SW480 (cell line): ENCODE data around the gene IL21.
"Not testable (repeated sequence)": the region's sequence is repeated elsewhere in the genome, so short reads cannot be mapped to it uniquely, and the experiment has no call there.

ENCODE experiments used
- DNase-seq: peaks from one replicate; pipeline ENCODE4 v3.0.0-alpha.2; 2016; ENCODE audit warnings: low spot score

IL21 gene

DNA sequence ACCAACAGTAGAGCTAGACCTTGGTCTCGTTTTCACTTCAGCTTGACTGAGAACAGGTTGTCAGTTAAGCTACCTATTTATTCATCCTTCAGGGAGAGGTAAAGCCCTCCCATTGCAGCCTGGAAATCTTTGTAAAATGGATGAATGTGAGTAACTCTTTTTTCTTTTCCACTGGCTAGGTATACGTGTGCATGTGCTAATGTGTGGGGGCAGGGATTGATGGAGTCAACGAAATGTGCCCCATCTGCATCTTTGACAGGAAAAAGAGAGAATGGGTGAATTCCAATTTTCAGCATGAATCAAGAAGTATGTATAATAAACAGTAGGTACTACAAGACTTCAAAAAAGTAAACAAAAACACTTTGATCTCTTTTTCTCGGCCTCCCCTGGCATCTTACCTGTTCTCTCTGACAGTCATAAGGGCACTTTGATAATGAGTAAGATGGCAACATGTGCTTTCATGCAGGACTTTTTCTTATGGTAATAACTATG, at the start of gene IL21:
Gene IL21, minus strand, starts transcription at position 51 of the 492 bp plus-strand sequence. CDS start 55 bp downstream, outside the sequence.
- no peak for DNase-seq

DNA sequence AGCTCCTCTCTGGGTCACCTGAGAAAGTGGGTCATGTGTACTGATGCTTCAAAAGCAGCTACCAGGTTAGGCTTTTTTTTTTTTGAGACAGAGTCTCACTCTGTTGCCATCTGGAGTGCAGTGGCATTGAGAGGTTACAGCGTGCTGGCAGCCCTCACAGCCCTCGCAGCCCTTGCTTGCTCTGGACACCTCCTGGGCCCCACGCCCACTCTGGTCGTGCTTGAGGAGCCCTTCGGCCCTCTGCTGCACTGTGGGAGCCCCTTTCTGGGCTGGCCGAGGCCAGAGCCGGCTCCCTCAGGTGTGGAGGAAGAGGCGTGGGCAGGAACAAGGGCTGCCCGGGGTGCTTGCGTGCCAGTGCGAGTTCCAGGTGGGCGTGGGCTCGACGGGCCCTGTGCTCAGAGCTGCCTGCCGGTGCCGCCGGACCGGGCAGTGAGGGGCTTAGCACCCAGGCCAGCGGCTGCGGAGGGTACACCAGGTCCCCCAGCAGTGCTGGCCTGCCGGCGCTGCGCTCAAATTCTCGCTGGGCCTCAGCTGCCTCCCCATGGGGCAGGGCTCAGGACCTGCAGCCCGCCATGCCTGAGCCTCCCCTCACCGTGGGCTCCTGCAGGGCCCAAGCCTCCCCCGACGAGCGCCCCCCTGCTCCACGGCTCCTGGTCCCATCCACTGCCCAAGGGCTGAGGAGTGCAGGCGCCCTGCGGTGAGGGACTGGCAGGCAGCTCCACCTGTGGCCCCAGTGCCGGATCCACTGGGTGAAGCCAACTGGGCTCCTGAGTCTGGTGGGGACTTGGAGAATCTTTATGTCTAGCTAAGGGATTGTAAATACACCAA, 49.3 kb upstream of the IL21 start:
- no peak for DNase-seq

DNA sequence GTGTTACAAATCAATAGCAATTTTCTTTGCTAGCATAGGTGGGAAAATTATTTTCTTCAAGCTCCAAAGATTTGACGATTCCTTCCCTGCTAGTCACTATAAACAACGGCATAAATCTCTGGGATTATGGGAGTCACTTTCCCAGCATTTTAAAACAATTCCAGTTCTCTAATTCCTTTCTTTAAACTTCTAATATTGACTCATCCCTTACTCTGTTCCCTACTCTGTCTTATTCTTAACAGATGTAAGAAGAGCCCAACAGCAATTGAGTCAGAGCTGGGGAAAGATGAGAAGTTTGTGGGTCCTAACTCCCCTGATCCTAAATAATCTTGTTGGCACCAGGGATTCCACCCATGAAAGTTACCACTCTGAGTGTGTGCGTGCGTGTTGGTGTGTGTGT, 47.4 kb upstream of the IL21 start:
- DNase-seq = no peak

DNA sequence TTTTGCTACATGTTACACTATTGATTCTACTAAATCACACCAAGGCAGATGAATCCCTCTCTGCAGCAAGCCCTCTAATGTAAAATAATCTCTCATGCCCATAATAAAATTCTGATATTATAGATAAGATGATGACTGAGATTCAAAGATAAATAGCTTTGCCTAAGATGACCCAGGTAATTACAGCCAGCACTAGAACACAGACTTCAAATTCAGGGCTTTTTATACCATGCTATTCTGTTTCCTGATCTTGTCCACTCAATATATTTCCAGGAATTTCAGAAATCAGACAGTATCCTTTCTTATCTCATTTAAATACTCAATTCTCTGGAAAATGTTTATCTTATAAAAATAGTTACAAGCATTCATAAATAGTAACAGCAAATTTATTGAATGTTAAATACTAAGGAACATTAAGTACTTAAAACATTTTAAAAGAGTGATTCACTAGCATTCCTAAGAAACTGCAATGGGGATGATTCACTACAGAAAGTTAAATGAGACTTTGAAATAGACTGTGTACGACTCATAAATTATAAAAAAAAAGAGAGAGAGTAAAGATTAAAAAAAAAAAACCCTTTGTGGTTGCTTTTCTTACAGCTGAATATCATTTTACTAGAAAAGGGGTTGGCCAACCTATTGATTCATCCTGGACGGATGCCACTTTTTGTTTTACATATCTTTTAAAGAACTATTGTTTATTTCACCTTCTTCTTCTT, 45.8 kb upstream of the IL21 start:
- peak; percentile 18 for DNase-seq

DNA sequence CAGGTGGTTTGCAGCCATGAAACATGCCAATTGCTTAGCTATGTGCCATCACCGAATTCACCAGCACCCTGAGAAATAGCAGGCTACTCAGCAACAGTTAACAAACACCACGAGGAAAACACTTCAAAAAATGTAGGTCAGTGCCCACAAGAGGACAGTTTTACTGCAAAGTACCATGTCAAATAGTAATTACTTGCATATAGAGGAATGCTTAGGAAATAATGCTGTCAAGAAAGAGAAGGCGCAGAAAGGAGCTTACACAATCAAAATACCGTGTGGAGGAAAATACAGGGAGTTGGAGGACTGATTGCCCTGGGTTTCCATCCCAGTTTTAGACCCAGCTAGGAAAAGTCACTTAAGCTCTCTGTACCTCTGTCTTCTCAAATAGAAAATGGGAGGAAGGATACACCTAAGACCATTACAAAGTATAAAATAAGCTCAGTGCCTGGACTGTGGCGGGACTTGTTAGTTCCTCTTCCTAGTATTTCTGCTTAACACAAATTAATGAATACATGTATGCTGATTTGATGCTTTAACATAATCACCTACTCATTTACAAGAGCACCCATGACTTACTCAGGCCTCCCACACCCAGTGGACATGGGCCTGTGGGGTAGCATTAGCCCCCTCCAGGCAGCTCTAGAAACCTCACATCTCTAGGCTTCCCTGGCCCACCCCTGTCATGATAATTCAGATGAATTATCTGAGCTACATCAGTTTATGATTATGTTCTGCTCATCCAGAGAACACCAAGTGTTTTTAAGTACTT, 44.5 kb upstream of the IL21 start:
- no peak for DNase-seq

DNA sequence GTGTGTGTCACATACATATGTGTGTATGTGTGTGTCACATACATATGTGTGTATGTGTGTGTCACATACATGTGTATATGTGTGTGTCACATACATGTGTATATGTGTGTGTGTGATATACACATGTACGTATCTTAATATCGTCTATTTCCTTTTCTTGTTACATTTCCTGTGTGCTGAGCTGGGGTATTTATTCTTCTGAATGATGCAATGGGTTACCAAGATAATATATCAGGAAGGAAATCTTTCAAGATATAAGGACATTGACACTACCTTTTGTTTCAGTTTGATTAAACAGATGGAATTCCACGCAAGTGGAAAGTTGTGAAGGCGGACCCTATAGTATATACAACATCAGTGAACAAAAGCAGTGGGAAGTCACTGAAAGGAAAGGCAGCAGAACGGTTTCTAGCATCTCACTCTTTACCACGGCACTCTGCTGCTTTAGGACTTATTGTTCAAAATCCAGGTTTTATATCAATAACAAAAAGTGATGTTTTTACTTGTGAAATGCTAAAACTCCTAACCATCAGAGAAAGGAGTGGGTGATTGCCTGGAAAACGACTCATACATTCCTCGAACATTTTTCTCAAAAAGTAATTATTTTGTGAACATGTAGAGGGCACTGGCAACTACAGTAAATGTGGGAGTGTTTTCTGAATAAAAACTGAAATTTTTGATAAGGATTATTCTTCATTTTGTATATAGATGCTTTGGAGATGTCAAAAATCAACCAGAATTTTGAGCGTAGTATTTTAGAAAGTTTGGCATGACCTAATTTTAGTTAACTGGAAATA, 43.1 kb upstream of the IL21 start:
- no peak for DNase-seq

DNA sequence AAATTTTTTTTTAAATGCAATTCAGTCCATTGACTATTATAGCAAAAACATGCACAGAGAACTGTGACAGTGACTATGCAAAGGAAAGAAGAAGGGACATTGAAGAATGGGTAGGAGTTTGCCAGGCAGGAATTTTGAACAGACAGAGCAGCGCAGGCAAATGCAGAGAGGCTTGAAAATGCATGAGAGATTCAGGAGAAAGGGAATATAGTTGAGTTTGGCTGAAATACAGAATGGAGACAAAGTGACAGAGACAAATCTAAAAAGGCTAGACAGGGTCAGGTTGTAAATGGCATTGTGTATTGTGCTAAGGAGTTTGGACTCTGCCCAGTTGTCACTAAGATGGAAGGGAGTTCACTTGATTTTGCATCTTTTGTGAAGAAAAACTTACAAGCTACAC, 42.4 kb upstream of the IL21 start:
- DNase-seq = no peak

DNA sequence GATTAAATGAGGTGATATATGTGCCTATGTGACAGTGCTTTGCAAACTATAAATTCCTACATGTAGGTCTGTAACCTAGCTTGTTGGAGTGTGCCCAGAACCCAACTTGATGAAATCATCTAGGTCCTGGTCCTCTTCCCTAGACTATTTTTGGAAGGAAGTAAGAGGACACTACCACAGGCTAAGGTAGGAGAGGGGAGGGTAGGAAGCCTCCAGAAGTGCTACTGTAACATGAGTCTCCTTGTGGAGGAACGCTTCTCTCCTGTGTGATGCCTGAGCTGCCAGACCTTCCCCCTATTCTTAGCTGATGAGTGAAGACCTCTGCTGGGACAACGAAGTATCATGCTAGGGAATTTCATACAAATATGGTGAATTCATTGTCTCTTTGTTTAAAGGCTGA, 41.8 kb upstream of the IL21 start:
- DNase-seq = no peak

DNA sequence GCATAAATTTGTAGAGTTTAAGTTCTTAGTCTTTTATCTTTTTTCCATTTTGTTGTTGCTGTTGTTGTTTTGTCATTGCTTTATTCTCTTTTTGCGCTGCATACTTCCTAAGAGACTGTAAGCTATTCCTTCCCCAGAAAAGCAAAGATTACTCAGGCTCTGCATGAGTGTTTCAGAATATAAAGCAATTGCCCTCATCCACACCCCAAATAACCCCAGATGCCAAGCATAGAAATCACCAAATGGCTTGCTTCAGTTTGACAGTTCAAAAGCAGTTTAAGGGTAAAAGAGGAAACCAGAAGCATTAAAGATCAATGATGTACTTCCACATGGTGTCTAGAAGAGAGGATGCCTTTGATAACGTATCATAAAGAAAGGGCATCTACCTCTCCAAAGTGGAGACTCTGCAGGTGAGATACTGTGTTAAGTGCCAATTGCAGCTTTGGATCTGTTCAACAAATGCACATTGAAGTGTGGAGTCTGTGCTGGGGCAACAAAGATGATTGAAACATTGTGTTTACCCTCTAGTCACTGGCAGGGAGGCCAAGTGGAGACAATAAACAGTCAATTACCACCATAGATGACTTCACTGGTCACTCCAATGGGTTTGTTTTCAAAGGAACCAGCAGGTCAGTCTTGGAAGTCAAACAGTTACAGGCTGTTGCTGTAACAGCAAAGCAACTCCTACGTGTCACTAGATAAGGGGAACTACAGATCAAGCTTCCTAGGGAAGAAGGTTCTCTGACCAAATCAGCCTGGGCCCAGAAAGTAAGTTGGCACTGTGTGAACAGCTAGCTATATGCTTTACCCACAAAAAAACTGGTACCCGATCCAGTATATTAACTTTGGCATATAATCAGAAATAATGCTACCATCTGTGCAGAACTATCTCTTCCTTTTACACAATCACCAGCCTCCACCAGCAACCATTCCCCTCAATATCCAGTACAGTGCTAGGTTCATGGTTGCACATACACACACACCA, 40.6 kb upstream of the IL21 start:
- DNase-seq = no peak

DNA sequence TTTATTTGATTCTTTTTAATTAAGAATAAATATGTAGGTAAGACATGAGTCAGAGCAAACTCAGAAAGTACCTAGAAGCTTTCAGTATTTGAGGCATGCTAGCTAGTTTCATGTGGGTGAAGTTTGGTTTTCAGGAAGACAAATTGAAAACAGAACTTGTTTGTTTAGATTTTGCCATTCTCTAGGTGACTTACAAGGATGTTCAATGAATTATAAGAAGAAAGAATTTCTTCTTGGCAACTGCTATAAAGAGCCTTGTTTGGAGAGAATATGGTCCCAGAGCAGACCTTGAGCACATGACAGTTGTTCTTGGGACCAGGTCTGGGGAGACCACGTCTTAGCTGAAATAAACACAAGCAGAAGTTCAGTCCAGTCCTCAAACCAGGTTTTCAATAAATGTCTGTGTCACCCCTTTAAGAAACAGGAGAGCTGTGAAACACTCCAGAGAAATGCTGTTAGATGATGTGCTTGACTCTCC, 38.0 kb upstream of the IL21 start:
- no peak for DNase-seq

DNA sequence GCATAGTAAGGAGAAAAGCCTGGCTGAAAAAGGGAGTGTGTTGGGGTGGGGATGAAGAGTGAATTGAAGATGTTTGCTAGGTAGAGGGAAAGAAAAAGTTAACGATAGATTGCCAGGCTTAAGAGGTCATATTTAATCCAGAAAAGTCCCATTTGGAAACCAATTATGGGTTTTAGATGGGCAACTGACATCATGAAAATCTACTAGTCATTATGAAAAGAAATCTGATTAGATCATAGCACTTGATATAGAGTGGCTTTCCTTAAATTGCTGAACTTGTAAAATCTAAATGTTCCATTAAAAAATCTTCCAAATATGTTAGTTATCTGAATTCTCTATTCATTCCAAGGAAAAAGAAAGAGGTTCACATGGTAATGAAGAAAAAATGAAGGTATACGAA, 37.5 kb upstream of the IL21 start:
- DNase-seq = no peak

DNA sequence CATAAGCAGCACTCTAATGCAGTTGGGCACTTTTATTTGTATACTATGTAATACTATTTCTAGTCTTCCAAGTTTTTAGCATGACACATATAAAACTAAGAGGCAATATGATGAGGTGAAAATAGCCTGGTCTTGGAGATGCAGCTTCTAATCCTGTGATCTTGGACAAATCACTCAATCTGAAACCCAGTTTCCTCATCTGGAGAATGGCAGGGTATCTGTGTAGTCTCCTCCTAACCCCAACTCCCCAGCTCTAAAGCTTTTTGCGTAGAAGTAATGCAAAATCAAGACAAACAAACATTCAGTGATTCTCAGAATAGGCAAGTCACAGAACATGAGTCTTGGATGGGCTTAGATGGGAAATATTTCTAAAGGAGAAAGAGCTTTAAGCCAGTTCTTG, 36.7 kb upstream of the IL21 start:
- DNase-seq = no peak

DNA sequence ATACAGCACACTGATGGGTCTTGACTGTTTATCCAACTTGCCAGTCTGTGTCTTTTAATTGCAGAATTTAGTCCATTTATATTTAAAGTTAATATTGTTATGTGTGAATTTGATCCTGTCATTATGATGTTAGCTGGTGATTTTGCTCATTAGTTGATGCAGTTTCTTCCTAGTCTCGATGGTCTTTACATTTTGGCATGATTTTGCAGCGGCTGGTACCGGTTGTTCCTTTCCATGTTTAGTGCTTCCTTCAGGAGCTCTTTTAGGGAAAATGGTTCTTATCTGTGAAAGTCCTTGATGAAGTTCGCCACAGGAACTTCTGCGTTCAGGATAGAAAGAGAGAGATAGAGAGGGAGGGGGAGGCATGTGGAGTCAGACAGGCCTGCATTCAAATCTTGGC, 35.7 kb upstream of the IL21 start:
- DNase-seq = not testable (repeated sequence)

DNA sequence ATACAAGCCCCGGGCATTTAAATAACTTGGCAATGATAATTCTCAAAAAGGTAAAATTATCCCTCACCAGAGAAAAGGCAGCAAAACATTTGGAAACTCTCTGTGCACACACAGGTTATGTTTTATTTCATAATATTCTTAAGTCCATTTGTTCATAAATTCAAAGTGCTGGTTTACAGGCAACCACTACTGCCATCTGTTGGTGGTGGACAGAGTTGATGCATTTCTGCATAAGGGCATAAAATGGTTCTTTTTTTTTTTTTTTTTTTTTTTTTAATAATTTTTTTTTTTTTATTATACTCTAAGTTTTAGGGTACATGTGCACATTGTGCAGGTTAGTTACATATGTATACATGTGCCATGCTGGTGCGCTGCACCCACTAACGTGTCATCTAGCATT, 31.5 kb upstream of the IL21 start:
- peak; percentile 16 for DNase-seq

DNA sequence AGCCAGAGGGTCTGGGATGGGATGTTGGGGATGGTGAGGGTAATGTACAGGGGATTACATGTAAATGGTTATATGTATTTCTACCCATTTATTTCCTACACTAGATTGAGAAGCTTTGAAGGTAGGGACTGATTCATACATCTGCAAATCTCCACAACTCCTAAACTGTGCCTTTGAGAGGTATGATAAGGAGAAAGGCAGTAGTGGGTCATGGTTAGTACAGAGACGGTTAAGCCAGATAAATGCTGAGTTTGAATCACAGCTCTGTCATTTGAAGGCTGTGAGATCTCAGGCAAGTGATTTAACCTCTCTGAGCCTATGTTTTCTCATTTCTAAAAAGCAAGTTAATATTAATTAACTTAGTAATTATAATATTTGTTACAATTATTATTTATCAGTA, 29.3 kb upstream of the IL21 start:
- DNase-seq = no peak

DNA sequence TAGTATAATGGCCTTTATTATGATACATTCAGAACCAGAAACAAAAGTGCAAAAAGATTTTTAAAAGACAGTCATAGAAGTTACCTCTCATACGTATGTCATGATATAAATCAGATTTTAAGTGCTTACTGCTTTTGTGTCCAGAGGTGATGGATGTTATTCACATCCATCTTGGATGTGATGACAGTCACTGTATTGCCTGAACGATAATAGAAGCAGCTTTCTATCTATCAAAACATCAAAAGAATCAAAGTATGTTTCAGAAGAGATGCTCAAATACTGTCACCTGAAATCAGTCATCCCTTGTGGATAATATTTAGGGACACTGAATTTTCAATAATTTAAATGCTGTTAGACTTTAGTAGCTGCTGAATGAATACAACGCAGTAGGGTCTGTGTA, 26.8 kb upstream of the IL21 start:
- no peak for DNase-seq

DNA sequence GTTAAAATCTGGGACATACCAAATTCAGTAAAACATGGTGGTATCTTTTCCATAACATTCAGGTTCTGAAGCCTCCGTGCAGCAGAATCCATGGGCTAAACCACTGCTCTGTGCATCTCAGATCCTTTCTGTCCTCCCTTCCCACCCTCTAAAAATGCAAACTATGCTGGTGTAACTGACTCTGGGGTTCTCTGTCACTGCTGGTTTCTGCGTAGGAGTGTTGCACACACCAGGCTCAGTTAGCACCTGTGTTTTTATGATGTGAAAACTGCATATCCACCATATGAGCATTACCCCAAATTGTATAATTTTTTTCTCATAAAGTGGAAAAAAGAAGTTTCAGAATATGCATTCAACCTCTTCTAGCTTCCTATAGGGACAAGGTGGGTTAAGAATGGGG, 22.4 kb upstream of the IL21 start:
- no peak for DNase-seq

DNA sequence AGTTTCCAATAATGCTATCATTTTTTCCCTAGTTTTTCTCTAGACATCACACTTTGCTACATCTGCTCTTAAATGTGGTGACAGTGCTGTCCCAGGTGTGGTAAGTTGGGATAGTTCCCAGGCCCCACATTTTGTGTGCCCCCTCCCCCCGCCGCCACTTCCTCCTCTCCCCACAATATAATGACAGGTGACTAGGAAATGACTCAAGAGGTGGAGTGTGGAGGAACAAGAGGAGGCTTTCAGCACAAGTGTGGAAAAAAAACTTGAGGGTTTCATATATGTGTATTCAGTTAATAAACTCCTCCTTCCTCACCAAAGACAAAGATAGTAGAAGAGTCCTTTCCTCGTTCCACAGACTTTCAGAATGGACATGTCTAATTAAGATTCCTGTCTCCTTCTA, 18.3 kb upstream of the IL21 start:
- DNase-seq = peak; percentile 53

DNA sequence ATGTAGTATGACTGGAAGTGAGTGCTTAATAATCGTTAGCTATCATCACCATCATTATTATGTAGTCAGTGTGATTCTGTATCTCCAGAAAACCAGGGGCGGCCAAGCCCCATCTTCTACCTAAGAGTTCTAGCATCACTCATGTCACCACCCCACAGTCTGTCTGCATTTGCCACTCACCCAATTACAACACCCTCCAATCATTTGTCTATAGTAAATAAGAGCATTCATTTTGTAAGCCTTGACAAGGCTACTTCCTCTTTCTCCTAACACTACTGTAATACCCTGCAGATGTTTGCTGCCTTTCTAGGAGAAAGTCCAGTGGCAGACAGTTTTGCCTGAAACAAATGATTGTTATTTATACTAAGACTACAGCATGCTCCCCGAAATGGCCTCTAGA, 15.8 kb upstream of the IL21 start:
- no peak for DNase-seq

DNA sequence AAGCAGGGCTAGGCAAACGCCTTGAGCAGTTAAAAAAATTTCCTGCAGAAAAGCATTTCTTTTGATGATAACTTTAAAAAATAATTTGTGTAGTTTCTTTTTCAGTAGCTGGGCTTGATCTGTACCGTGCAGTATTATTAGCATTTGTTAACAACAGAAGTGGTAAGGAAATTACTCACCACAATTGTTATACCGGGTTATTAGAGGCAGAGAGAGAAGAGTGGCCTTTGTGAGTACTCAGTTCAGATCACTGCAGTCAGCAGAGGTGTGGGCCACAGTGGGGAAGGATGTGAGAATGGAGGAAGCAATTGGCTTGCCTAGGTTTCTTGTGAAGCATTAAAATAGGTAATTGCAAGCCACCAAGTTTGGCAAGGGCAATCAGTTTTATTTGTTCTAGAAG, 14.3 kb upstream of the IL21 start:
- DNase-seq = no peak

DNA sequence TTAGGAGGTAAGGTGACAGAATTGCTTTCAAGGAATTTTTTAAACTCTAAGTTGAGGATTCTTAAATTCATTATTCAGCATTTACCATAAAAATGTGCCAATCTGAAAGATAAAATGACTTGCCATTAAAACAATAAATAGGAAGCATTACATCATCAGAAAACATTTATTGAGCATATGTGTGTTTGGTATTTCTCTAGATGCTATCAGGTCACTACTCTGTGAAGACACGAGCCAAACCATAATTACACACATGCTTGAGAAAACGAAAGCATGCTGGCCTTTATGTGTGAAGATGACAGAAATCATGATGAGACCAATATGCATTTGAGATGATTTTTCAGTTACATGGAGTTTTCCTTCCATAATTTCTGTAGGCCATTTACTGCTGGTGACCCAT, 12.3 kb upstream of the IL21 start:
- DNase-seq = no peak
